ENCODE measurements around the gene RAPGEF5. TPM values are rescaled to one million over a fixed set of nuclear protein-coding genes. Genes with fewer than 3 reads are reported as not detected.

Gene RAPGEF5
- total RNA-seq, 3 donors from 2014 or later: 18.7 to 78.0 (median 41.9) TPM

GRCh38 chr7:22287412-22287811 lies 69.5 kb downstream of the RAPGEF5 start:
- TF ChIP-seq POLR2AphosphoS5 (IDR thresholded peaks at IDR 0.05) (no peak), POLR2A (IDR thresholded peaks at IDR 0.05) (no peak), CTCF (IDR thresholded peaks at IDR 0.05) (no peak)
- DNase-seq (ENCODE audit: low spot score in 2 of 2): no peak
- Histone ChIP-seq H3K36me3 (no peaks in the 10 kb centered on the region), H3K9me3 (no peaks in the 10 kb centered on the region), H3K4me1 (no peaks in the 10 kb centered on the region), H3K27me3 (no peaks in the 10 kb centered on the region), H3K4me3 (no peak overlapping the region), H3K27ac (no peak overlapping the region)
- intact Hi-C loops (cut with DNase I; ENCODE audit: low total_unique reads): no loop called here

DNA sequence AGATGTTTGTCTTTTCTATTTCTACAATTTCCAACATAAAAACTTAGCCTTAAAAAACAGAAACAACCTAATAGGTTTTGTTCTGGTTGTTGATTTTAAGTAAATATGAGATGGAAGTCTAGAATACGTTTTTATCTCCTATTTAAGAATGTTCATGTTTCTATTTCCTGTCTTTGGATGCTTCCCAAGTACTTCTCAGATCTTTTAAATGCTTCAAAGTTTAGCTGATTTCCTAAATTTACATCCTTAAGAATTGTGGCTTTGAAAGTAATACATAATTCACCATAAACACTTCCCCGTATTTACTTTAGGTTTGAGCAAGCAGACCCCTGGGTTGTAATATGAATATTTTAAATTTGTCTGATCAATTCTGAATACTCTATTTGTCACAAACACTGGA lies 70.5 kb downstream of the RAPGEF5 start:
- H3K4me3 ChIP-seq: no peak overlapping the region
- H3K4me1 ChIP-seq: no peaks in the 10 kb centered on the region
- H3K36me3 ChIP-seq: no peaks in the 10 kb centered on the region
- no peak overlapping the region for H3K27ac ChIP-seq
- H3K27me3 ChIP-seq: no peaks in the 10 kb centered on the region
- no peak for TF ChIP-seq CTCF (IDR thresholded peaks at IDR 0.05)
- no peaks in the 10 kb centered on the region for H3K9me3 ChIP-seq
- no peak for DNase-seq (ENCODE audit: low spot score in 2 of 2)
- intact Hi-C loops (cut with DNase I; ENCODE audit: low total_unique reads): no loop called here

GRCh38 chr7:22281481-22281880 lies 75.5 kb downstream of the RAPGEF5 start:
- Histone ChIP-seq H3K27ac (no peak overlapping the region), H3K27me3 (no peaks in the 10 kb centered on the region), H3K4me1 (no peaks in the 10 kb centered on the region), H3K4me3 (no peak overlapping the region), H3K9me3 (no peaks in the 10 kb centered on the region), H3K36me3 (no peaks in the 10 kb centered on the region)
- intact Hi-C loops (cut with DNase I; ENCODE audit: low total_unique reads): no loop called here
- TF ChIP-seq CTCF (IDR thresholded peaks at IDR 0.05) (no peak), POLR2A (IDR thresholded peaks at IDR 0.05) (no peak), POLR2AphosphoS5 (IDR thresholded peaks at IDR 0.05) (no peak)
- DNase-seq (ENCODE audit: low spot score in 2 of 2): no peak

DNA sequence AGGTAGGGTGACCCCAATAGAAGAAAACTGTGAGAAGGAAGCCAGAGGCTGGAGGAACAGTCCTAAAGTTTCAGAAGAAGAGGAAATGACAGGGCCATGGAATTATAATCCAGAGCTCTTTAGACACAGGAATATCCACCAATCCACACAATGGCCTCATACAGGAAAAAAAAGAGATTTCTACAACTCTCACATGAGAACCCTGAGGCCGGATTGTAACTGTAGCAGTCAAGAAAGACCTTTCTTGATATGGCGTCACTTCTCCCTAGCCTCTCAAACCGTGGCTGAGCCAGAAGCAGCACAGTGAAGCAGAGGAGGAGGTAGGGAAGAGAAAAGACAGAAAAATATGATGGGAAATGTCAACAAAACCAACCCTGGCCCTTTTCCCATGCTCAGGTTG lies 76.9 kb downstream of the RAPGEF5 start:
- Histone ChIP-seq H3K9me3 (no peaks in the 10 kb centered on the region), H3K27ac (no peak overlapping the region), H3K4me3 (no peak overlapping the region), H3K4me1 (no peaks in the 10 kb centered on the region), H3K27me3 (no peaks in the 10 kb centered on the region), H3K36me3 (no peaks in the 10 kb centered on the region)
- no peak for DNase-seq (ENCODE audit: low spot score in 2 of 2)
- TF ChIP-seq CTCF (IDR thresholded peaks at IDR 0.05): no peak
- no peak for TF ChIP-seq POLR2A (IDR thresholded peaks at IDR 0.05)
- TF ChIP-seq POLR2AphosphoS5 (IDR thresholded peaks at IDR 0.05): no peak
- intact Hi-C loops (cut with DNase I; ENCODE audit: low total_unique reads): no loop called here

DNA sequence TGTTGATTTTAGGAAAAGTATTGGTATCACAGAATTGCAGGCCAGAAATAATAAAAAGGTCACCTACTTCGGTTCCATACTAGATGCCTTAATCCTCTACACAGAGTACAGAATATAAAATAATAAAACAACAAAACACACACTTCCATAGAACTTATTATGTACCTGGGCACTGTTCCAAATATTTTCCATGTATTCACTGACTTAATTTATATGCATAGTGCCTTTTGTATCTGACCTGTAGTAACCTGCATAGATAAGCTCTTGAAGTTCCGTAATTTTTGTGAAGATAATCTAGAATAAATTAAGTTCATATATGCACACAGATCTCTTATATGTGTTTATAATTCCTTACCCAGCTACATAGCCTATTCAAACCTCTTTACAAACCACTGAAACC lies 78.3 kb downstream of the RAPGEF5 start:
- Histone ChIP-seq H3K4me3 (no peak overlapping the region), H3K27ac (no peak overlapping the region), H3K27me3 (no peaks in the 10 kb centered on the region), H3K9me3 (no peaks in the 10 kb centered on the region), H3K4me1 (no peaks in the 10 kb centered on the region), H3K36me3 (no peaks in the 10 kb centered on the region)
- DNase-seq (ENCODE audit: low spot score in 2 of 2): no peak
- intact Hi-C loops (cut with DNase I; ENCODE audit: low total_unique reads): no loop called here
- TF ChIP-seq CTCF (IDR thresholded peaks at IDR 0.05) (no peak), POLR2AphosphoS5 (IDR thresholded peaks at IDR 0.05) (no peak), POLR2A (IDR thresholded peaks at IDR 0.05) (no peak)
